HG02588 (cell line): ENCODE measurements around the gene CGREF1.

Experiments
- ATAC-seq: cut with Tn5 transposase; IDR thresholded peaks from one replicate; pipeline ENCODE4 v1.9.1; 2021; ENCODE audit warnings: mild to moderate bottlenecking, moderate library complexity; ENCODE audit not compliant: unreplicated experiment

Gene CGREF1, protein sequence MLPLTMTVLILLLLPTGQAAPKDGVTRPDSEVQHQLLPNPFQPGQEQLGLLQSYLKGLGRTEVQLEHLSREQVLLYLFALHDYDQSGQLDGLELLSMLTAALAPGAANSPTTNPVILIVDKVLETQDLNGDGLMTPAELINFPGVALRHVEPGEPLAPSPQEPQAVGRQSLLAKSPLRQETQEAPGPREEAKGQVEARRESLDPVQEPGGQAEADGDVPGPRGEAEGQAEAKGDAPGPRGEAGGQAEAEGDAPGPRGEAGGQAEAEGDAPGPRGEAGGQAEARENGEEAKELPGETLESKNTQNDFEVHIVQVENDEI

DNA sequence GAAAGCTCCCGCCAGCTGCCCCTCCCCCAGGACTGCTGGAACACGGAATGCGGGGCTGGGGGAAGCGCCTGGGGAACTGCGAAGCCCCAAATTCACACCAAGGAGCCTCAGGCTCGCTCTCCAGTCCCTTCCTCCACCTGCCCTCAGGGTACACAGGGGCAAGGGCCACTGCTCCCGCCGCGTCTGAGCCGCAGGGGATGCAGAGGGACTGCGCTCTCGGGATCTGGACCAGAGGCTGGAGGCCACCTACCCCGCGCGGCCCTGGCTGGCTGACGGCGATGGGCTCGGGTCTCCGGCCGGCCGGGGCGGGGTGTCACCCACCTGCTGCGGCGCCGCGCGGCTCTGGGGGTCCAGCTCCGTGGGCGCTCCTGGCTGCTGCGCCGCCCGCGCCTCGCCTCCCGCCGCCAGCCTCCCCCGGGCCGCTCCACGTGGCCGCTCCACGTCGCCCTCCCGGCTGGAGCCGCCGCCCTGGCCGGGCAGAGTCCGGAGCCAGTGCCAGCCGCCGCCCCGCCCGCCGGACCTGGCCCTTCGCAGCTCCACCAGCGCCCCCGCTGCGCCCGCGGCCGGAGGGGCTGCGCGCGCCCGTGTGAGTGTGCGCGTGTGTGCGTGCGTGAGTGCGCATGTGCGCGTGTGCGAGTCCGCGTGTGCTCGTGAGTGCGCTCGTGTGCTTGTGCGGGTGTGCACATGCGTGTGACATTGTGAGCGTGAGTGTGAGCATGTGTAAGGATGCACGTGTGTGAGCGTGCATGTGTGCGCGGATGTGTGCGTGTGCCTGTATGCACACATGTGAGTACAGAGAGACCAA lies at the start of gene CGREF1:
Gene CGREF1 (minus strand): TSS at position 604 of the 805 bp plus-strand sequence. CDS start 14,762 bp downstream, outside the sequence.
- ATAC-seq = no peak

GRCh38 chr2:27164960-27165763 lies 46.2 kb upstream of the CGREF1 start:
- ATAC-seq = no peak

DNA sequence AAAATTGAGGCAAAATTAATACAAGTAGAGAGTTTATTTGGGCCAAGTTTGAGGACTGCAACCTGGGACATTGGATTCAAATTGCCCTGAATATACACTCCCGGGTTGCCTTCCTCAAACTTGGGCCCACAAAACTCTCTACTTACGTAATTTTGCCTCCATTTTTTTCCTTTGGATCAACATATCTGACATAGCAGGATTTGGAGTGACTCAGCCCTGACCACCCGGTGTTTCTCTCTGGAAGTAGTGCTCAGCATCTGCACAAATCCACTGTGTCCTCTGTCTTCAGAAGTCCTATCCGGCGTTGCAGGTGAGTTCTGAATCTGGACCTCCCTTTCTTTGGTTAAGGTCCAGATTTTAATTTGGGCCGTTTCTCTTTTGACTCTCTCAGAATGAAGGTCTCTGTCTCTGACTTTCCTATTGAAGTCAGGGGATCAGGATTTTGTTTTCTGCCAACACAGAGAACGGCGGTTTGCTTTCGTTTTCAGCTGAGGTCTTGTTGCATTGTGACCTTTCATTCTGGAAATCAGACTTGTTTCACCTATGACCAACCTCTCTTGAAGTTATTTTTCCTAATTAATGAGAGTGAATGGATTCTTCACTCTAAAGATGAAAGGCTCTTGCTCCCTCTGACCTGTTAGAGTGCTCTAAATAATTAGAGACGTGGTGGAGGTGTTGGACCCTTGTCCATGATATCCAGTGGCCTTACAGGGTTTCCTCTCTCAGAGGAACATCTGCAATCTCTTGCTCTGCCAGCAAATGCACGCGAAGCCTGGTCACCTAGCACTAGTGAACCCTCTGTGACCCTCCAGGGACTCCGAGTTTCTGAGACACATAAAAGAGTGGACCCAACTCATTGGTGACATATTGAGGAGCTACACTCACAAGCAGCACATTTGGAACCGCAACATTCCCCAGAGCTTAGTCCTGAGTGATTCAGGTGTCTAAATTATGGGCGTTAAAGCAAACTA lies 43.5 kb upstream of the CGREF1 start:
- ATAC-seq = no peak

DNA sequence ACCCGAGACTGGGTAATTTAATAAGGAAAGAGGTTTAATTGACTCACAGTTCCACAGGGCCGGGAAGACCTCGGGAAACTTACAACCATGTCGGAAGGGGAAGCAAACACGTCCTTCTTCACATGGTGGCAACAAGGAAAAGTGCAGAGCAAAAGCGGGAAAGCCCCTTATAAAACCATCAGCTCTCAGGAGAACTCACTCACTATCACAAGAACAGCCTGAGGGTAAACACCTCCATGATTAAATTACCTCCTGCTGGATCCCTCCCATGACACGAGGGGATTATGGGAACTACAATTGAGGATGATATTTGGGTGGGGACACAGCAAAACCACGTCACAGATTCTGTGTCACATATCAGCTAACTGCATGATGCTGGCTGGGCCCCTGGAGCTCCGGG lies 41.3 kb upstream of the CGREF1 start:
- ATAC-seq = no peak

GRCh38 chr2:27159271-27159670 lies 40.3 kb upstream of the CGREF1 start:
- no peak for ATAC-seq

DNA sequence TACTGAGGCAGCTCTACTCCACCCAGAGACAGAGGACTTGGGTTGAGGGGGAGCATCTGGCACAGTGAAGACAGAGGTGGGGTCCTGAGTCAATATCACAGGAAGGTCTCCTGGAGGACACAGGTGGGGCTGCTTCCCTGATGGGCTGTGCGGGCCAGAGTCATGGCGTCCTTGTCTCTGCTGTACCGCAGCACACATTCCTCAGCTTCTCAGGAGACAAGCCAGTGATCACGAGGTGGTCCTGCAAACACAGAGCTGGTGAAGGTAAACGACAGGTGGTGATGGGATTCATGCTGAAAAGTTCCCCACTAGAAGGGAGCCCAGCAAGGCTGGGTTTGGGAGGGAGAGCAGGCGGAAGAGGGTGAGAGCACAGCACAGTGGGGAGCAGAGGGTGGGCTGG lies 39.5 kb upstream of the CGREF1 start:
- no peak for ATAC-seq

- no peak for ATAC-seq
These were observed 36.2 kb upstream of the CGREF1 start for GRCh38 chr2:27155069-27155520.

- ATAC-seq = no peak
These were observed 35.6 kb upstream of the CGREF1 start for GRCh38 chr2:27154488-27154887.

- no peak for ATAC-seq
These were observed 34.0 kb upstream of the CGREF1 start for GRCh38 chr2:27152796-27153464.

- ATAC-seq = no peak
These were observed 33.3 kb upstream of the CGREF1 start for GRCh38 chr2:27152102-27152795.

DNA sequence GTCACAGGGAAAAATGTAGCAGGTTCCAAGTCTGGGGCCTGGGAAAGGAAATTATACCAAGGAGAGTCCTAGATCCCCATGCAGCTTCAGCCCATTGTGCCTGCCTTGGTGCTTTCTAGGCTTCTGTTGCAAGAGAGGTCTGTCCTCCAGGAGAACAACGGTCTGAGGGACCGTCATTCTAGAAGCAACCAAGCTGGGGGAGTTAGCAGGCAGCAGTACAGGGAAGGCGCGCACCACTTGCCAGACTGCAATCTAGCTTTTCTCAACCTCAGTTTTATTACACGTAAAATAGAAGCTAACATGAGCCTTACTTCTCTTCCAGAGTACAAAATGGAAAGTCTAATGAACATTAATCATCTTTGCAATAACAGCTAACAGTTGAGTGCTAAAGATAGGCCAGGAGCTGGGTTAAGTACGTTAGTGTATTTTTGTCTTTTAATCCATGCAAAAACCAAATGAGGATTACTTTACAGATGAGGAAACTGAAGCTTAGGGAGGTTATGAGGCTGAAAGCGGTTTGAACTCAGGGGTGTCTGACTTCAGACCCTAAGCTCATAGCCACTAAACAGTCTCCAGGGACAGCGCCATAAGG lies 31.8 kb upstream of the CGREF1 start:
- no peak for ATAC-seq

DNA sequence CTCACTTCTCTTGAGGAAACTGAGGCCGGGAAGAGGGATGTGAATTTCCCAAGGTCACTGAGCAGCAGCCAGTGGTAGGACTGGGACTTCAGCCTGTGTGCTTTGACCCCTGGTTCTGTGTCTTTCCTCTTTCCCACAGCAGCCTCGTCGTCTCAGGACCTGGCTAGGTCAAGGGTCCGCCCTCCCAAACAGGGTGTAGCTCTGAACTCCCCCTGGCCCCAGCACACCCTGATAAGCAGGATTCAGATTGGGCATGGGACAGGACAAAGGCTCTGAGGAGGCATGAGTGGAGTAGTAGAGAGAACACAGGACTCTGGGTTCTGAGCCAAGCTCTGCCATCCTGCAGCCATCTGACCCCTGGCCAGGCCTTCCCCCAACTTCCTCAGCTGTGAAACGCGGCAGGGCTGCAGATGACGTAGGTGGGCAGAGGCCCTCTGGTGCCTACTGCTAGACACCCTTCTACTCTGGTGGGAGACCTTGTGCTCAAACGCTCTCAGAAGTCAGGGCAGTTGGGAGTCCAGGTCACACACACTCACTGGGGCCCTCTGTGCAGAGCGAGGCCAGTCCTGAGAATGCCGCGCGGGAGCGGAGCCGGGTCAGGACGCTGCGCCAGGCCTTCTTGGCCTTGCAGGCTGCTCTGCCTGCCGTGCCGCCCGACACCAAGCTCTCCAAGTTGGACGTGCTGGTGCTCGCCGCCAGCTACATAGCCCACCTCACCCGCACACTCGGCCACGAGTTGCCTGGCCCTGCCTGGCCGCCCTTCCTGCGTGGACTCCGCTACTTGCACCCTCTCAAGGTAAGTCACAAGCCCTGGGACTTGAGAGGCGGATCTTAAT lies 30.9 kb upstream of the CGREF1 start:
- ATAC-seq = no peak

DNA sequence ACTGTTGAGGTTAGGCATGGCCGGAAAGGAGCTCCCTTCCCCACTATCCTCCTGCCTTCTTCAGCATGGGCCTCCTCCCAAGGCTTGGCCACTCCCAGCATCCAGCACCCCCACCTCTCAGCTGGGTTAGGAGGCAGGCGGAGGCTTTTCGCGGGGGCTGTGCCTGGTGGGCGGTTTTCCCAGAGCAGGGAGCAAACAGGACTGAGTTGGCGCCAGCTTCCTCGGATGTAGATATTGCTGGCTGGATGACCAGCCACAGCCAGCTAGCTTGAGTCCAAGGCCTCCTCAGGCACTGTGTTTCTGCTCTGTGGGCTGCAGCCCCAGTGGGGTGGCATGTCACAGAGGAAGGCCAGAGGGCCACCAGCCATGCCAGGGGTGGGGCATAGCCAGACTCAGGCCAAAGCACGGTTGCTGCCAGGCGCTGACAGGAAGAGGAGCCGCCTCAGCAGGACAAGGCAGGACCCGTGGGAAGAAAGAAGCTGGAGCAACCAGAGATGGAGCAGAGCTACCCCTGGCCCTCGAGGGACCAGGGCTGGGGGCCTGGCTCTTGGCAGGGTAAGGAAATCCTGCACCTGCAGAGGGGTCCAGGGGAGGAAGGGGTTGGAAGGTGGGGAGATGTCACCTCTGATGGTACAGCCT lies 30.0 kb upstream of the CGREF1 start, which contains the start of gene TCF23:
Gene TCF23 (plus strand): TSS at position 204 of the 639 bp plus-strand sequence. CDS start 130 bp downstream, at position 334.
- no peak for ATAC-seq

DNA sequence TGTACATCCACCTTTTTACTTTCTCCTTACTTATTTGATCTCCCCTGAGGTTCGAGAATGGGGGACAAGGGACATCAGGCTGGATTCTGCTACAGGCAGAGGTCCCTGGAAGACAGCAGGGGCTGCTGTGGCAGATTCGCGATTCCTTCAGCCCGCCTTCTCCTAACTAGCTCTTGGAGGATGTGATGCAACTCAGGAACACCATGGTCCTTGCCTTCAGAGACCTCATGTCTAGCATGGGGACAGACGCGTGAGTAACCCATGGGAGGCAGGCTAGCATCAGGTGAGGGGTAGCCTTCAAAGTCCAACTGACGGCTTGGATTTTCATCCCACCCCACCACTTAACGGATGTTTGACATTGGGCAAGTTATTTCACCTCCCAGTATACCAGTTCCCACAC lies 29.0 kb upstream of the CGREF1 start:
- ATAC-seq = no peak

- ATAC-seq = no peak
These were observed 26.8 kb upstream of the CGREF1 start for GRCh38 chr2:27145682-27146081.

DNA sequence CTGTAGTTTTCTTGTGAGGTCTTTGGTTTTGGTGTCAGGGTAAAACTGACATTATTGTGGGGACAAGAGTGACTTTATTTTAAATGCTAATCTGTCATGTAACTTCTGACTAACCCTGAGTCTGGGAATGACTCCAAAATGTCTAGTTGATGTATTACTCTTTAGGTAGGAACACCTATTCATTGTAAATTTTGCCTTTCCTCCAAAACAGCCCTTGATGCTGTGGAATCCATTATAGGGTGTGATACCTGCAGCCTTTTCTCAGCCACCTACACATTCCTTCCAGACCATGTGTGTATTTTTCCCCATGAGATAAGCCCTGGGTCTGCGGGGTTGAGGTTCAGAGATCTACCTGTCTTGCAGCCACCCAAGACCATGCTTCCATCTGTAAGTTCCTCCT lies 24.4 kb upstream of the CGREF1 start:
- no peak for ATAC-seq

GRCh38 chr2:27139310-27139709 lies 20.4 kb upstream of the CGREF1 start, which contains the start of gene PRR30:
PRR30 (minus strand) TSS chr2:27139410; CDS start chr2:27138329, 1,081 bp downstream.
- ATAC-seq = no peak
